TTC549 (cell line): Measurements from ENCODE around the gene TFF2.

ENCODE experiments used
- FAIRE-seq: peaks from 2 replicates; lab custom pipeline; 2012; peaks lifted over from hg19 to GRCh38; lab: Jason Lieb, UNC

TFF2 gene, protein sequence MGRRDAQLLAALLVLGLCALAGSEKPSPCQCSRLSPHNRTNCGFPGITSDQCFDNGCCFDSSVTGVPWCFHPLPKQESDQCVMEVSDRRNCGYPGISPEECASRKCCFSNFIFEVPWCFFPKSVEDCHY

DNA sequence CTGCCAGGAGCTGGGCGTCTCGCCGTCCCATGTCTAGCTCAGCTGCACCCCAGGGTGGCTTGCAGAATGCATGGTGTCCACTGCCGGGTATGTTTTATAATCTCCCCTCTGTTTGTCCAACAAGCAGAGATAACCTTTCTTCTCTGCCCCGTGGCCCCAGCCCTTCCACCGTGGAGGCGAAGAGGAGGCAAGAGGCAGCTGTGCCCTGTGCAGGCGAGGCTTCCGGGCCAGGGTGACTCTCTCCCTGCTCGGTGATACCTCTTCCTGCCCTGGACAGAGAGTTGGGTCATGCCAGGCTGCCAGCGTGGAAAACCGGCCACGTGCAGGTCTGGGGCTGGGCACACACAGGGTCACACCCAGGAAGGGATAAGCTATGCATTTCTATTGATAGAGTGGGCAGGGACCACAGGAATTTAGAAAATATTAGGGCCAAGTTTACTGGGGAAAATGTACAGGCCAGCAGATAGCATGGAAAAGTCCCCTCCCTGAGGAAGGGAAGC, at the start of gene TFF2:
TSS of gene TFF2 (minus strand) at position 68 of the 500 bp plus-strand sequence. CDS start at position 31, 37 bp downstream.
- FAIRE-seq = no peak

DNA sequence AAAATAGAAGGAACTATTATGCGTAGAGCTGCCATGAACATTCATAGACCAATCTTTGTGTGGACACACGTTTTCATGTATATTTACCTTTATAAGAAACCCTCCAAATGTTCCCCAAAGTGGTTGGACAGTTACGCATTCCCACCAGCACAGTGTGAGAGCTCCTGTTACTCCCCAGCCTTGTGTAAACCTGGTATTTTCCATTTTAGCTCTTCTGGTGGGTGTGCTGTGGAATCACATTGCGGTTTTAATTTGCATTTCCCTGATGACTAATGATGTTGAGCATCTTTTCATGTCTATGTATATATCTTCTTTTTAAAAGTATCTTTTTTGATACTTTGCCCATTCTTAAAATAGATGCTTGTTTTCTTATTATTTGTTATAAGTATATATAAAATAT, 49.7 kb upstream of the TFF2 start:
- FAIRE-seq = no peak

DNA sequence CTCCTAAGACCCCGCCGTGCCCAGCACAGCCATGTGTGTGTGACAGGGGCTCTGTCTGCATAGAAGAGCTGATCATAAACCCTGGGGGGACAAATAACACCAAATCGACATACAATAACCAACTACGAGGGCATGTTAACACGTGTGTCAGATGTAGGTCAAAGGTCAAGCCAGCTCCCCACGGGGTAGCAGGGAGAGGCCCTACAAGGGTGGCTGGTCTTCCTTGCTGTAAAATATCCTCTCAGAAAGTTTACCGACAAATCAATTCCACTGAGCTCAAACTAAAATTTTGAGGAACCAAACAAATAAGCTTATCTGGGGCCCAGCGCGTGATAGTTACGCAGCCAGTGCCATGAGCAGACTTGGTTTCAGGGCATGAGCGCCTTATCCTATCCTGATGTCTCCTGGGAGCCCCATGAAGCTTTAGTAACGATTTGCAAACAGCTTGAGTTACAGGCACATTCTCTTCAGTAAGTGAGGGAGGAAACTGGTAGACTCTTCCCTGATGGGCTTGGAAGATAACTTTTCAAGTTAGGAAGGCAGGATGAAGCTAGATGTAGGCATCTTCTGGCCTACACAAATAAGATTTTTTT, 47.7 kb upstream of the TFF2 start:
- FAIRE-seq = no peak

DNA sequence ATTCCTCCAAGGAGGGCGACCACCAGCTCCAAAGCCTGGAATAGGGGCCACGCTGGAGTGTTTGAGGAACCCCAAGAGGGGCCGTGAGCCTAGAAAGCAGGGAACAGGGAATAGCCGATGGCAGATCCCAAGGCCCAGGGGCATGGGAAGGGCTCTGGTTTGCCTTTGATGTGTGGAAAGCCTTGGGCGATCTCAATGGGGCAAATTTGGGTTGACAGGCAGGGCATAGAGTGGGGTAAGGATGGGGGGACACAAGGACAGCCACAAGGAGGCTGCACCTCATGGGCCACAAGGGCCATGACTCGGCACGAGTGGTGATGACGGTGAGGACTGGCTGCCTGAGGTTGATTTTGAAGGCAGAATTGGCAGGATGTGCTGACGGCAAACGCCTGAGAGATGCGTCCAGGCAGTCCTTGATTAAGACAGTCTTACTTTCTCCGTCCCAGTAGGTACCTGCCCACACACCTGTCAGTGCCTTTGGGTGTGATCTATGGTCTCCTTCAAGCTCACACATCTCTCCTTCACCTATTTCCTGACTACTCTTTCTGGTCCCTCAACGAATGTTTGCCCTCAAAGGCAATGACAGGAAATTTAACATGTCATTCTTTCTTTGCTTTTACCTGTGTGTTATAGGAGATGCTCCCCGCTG, 47.1 kb upstream of the TFF2 start:
- FAIRE-seq = no peak

DNA sequence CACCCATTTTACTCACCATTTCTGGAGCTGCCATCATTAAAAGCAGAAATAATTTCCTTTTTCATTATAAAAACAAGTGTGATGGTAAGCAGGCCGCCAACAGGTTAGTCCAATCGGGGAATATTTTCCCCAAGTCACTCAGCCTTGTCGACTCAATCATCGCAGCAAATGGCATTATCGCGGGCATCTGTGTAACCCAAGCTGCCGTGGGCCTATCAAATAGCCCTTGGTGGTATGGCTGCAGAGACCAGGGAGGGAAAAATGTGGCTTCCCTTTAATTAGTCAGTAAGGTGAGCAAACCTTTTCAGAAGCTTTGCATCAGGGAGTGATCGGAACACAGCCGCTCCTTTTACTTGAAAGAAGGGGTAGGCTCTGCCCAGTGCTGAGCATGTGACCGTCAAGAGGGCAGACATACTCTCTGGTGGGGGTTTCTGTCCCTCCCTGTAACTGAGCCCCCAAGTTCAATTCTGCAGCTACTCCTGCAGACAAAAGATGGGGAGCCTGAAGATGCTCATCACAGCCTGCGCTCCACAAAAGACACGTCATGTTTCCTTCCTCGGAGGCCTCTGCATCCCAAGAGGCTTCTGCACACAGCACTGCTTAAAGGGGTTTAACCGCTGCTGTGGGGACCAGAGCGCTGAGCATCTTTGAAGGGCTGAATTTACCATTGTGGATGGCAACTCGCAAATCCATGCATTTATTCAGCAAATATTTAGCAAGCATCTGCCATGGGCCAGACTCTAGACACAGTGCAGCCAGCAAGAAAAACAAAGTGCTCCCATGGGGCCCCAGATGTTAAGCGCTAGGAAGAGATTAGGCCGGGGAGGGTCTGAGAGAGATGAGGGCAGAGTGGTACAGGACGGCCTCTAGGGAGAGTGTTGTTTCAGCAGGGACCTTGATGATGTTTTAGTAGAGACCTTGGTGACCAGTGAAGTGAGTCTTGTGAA, 46.3 kb upstream of the TFF2 start:
- no peak for FAIRE-seq

DNA sequence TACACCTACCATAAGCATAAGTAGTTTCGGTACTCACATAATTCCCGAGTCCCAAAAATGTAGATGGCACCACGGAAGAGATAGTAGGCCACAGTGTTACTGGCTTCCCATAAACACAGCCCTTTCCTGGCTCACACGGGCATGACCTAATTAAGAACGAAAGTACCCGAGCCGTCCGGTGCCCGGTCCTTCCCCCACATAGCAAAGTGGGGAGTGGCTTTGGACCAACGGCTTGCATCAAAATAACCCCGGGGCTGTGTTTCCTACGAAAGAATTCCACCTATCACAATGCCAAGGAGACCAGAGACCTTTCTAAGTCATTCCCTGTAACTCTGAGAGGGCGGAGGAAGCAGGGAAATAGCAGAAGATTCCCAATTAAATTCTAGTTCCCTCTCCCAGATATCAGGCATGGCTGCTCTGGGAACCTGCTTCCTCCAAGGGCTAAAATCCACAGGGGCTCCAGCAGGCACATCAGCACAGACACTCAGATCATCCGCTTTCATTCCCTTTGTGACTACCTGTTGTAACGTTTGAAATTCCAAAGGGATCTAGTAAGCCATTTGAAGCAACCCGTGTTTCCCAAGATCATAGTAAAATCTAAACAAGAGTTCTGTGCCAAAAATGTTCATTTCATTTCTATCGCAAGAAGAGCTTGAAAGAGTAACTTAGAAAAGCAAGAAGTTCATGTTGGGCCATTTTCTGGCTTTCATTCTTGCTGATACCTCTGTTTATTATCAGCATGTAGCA, 45.3 kb upstream of the TFF2 start, which contains the start of gene TMPRSS3:
TSS of gene TMPRSS3 (minus strand) at position 148 of the 747 bp plus-strand sequence. CDS start 635 bp downstream, outside the sequence.
- no peak for FAIRE-seq

DNA sequence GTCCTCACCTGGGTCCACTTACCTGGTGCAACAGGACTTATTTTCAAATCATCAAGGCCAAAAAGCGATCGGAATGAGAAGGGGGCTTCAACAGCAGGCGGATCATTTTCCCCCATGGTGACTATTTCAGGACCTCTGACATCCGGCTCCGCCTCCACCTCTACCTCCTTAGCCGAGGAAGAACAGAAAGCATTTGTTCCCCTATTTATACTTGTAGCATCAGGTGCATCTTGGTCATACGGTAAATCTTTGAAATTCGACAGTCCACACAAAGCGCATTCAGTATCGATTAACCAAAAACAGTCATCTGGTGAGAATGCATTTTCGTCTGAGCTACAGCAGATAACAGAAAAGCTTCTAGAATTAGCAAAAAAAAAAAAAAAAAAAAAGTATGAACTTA, 44.5 kb upstream of the TFF2 start:
- no peak for FAIRE-seq

DNA sequence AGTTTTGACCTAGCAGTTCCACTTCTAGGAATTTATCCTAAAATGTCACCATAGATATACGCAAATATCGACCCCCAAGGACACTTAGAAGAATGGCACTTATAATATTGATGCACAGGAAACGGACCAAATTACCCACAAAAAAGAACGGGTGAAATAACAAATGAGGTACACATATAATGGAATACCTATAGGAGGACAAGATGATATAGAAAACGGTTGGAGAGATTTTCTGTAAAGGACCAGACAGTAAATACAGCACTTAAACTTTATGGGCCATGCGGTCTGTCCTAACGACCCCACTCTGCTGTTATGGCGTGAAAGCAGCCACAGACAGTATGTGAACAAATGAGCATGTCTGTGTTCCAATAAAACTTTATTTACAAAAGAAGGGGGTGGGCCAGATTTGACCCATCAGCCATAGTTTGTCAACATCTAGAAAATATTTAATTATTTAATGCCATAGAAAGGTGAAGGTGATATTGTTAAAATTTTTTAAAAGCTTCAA, 42.7 kb upstream of the TFF2 start:
- FAIRE-seq = no peak

DNA sequence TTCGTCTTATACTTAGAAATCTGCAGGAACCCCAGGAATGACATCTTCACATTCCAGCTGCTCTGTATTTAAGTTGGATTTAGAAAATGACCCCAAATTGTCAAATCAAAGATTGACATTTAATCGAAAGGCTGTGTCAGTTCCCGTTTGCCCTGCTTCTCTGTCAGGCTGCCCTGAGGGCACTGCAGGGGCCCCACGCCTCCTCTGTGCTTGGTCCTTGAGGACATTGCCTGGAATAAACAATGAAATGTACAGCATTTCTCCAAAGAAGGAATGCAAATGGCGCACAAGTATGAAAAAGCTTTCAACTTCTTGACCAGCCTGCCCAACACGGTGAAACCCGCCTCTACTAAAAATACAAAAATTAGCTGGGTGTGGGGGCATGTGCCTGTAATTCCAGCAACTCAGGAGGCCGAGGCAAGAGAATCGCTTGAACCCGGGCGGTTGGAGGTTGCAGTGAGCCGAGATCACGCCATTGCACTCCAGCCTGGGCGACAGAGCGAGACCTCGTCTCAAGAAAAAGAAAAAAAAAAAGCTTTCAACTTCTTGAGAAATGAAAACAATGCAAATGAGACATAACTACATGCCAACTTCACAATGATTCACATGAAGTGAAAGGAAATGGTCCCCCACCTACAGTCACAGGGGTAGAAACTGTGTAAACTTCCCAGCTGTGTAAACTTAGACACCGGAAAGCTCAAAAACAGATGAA, 42.1 kb upstream of the TFF2 start:
- no peak for FAIRE-seq

DNA sequence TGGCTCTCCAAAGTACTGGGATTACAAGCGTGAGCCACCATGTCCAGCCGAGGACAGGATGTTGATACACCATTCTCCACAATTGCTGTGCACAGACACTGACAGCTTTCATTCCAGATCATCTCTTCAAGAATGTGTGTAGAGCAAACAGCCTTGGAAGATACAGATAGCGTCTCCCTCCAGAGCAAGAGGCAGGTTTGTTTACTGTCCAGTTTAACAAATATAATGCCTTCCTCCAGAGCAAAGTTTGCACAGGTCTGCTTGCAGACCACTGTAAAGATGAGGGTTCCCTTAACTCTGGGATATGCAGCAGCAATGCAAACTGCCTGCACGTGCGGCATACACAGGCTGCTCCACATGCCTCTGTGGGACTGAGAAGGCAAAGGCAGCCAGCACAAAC, 40.5 kb upstream of the TFF2 start:
- no peak for FAIRE-seq

DNA sequence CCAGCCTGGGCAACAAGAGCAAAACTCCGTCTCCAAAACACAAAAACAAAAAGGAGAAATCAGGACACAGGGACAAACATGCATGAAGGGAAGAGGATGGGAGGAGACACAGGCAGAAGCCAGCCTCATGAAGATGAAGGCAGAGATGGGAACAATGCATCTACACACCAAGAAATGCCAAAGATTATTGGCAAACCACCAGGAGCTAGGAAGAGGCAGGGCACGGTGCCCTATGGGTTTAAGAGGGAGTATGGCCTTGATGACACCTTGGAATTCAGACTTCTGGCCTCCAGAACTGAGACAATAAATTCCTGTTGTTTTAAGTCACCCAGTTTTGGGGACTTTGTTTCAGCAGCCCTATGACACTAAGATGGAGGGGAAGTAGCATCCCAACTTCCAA, 39.9 kb upstream of the TFF2 start:
- FAIRE-seq = no peak

DNA sequence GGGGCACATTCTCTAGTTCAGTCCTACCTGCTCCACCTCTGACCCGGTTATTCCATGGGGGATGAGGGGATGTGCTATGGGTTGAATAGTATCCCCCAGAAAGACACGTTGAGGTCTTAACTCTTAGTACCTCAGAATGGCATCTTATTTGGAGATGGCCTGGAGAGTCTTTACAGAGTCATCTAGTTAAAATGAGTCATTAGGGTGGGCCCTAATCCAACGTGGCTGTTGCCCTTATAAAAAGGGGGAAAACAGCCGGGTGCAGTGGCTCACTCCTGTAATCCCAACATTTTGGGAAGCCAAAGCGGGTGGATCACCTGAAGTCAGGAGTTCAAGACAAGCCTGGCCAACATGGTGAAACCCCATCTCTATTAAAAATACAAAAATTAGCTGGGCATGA, 39.4 kb upstream of the TFF2 start:
- FAIRE-seq = no peak

DNA sequence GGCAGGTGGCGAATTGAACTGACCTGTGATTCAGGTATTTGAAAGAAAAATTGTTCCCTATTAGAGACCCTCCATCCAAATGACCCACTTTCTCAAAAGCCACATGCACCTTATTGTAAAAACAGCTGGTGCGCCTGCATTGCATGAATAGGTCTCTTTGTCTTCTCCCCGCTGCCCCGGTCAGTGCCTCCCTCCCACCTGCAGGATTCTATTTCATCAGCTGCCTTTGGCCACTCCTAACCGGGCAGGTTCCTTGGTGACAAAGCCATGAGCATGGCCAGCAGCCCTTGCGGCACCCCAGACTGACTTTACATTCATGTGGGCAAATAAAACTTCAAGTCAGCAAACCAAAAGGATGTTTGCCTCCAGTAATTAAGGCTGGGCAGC, 38.6 kb upstream of the TFF2 start:
- FAIRE-seq = no peak

DNA sequence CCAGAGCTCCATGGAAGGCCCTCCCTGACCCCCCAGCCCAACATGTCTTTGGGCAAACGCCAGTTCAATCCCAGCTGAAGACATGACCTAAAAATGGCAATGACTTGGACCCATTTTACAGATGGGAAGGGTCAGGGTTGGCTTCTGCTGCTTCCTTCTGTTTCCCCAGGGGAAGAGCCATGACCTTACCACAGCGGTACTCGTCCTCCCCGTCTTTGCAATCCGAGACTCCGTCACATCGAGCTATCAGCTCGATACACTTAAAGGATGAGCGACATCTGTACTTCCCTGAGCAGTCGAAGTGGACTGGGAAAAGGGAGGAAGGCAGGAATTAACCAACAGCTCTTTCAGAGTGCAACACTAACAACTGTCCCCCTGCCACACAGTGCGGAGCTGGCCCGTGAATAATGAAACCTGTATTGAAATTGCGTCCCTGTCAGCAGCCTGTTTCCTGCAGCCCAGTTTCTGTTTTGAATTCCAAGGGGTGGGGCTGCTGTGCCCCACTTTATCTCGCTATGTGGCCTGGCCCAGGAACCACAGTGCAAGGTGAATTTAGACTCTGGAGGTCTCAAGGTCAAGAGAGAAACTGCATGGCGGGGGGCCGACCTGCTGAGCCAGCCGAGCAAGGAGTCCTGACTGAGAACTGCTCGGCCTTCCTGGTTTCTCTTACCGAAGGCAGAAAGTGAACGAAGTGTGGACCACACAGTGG, 38.1 kb upstream of the TFF2 start:
- no peak for FAIRE-seq

DNA sequence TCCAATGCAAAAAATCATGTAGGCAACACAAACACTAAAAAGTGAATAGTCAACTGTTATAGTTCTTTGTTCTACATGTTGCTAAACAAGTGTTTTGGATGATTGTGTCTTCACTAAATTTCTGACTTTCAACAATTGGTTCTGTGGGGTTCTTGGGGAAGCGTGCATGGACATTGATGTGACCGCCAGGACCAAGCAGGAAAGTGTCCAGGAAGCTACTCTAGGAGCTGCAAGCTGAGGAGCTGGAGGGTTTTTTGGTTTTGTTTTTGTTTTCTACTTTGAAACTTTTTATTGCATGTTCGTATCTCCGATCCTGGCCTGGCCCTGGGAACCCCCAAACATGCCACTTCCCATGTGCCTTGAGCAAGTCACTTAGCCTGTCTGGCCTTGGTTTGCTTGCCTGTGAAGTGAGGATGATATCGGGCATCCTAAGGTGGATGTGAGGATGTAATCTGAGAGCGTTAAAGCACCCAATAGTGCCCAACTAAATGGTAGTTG, 37.1 kb upstream of the TFF2 start:
- FAIRE-seq = no peak

DNA sequence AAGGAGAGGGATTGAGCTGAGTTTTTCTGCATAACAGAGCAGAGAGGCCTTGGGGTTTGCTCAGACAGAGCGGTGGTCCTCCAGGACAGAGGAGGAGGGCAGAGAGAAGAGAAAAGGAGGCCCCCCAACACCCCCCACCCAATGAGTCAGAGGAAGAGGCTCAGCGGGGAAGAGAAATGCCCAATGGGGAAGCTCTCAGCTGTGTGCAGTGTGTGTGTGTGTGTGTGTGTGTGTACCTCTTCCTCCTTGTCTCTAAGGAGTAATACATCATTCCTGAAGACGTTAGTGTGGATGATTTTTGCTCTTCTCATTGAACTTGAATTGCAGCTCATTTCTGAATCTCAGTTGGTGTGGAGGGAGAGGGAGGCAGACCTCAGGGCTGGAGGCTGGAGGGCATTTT, 36.4 kb upstream of the TFF2 start:
- no peak for FAIRE-seq

DNA sequence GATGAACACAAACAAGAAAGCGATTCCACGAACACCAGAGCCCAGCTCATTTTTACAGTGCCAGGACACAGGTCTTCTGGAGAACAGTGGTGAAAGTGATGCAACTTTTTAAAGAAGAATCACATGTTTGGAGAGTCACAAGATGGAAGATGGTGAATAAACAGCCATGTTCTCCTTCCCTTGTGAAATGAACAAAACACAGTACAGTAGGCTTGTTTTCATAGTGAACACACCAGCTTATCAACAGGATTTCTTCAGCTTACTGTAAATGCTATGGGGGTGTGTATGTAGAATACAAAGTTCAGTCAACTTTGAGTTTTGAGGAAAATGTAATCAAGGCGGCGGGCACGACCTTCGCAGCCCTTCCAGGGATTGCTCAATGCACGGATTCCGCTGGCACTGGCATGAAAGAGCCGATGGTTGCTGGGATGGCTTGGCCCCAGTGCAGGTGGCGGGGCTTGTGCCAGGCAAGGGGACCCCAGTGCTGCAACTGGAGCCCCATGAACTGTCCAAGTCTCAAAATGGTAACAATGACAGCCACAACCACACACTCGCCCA, 35.3 kb upstream of the TFF2 start:
- FAIRE-seq = no peak

DNA sequence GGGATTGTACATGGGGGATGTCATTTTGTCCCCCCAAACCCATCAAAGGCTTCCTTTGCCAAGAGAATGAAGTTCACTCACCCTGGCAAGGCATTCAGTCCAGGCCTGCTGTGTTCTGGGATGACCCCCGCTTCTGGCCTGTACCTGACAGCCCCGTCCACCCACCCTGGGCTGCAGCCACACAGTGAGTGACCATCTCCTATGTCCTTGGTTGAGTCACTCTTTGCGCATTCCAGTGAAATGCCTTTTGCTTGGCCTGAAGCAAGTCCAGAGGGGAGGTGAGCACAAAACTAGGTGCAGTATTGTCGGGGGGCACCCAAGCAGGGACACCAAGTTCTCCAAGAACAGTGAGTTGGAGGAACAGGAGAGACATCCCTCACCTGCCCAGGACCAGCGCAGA, 34.8 kb upstream of the TFF2 start:
- FAIRE-seq = no peak

DNA sequence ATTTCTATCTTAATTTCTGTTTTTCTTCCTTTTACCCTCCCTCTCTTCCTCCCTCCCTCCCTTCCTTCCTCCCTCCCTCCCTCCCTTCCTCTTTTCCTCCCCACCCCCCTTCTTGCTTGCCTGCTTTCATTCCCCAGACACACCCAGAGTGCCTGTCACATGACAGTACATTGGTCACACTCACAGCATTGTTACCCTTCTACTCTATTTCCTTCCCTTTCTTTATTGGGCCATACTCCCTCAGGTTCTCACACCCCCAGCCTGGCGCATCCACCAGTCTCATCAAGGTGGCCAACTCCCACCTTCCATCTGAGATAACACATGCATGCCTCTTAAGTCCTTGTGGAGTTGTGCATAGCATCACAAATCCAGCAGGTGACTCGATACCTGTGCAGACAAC, 34.2 kb upstream of the TFF2 start:
- FAIRE-seq = no peak
